IPS DF 6.9 (cell line): ENCODE measurements around the gene KAT7.
A peak's percentile ranks its signal among the peaks of the same experiment; 100 is the strongest.

Source experiments
- DNase-seq: peaks from one replicate; pipeline ENCODE4 v3.0.0-alpha.2; 2013; ENCODE audit warnings: low read depth, low spot score
- H3K27ac ChIP-seq: one replicate; pipeline ENCODE4 v1.5.1; 2013; ENCODE audit warnings: low read length, control low read depth
- H3K27me3 ChIP-seq: 2 replicates; pipeline ENCODE4 v1.6.1; 2013; ENCODE audit warnings: mild to moderate bottlenecking, low read length; ENCODE audit not compliant: control insufficient read depth, insufficient read depth
- H3K36me3 ChIP-seq: 2 replicates; pipeline ENCODE4 v1.6.1; 2013; ENCODE audit warnings: low read length; ENCODE audit not compliant: control insufficient read depth, insufficient read depth
- H3K4me1 ChIP-seq: 2 replicates; pipeline ENCODE4 v1.6.1; 2013; ENCODE audit warnings: low read length; ENCODE audit not compliant: control insufficient read depth, insufficient read depth
- H3K4me3 ChIP-seq: 2 replicates; pipeline ENCODE4 v1.5.1; 2013; ENCODE audit warnings: mild to moderate bottlenecking, low read length
- H3K9me3 ChIP-seq: 2 replicates; pipeline ENCODE4 v1.6.1; 2013; ENCODE audit warnings: low read length, inconsistent platforms; ENCODE audit not compliant: control insufficient read depth, insufficient read depth
- WGBS: extraction: QIAGEN DNeasy Blood & Tissue Kit; methylation state at CpG from one replicate; pipeline ENCODE4 v1.1.7; 2013; ENCODE audit warnings: mixed read lengths, missing lambda C conversion rate; ENCODE audit not compliant: insufficient read length, insufficient coverage; 5-methylcytosine and 5-hydroxymethylcytosine counted together

Gene KAT7

DNA sequence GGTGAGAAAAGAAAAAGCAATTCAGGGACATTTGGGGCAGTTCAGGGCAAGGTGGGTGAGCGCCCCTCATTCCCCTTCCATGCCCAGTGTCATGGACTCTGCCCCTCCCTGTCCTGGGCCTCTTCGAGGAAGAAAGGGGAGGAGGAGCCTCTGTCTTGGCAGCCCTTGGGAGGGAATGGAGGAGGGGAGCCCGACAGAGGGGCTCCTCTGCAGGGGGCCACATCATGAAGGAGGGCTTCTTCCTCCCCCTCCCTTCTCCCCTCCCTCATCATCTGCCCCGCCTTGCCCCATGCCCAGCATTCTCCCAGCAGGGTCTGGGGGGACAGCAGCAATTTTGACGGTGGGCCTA is 92.5 kb downstream of the KAT7 start:
- H3K4me3 ChIP-seq: peak overlapping the region; percentile 9; the same call in 1 of the 2 replicates
- H3K27me3 ChIP-seq: no peaks in the 10 kb centered on the region
- no peak for DNase-seq
- no peak overlapping the region for H3K27ac ChIP-seq
- no peaks in the 10 kb centered on the region for H3K36me3 ChIP-seq
- WGBS: no CpG with 5 or more reads among the region's 5 CpGs
- H3K9me3 ChIP-seq: no peaks in the 10 kb centered on the region
- H3K4me1 ChIP-seq: peaks cover 3% of the 10 kb centered on the region; the same call in 1 of the 2 replicates

- no peak overlapping the region for H3K4me3 ChIP-seq
- no CpG with 5 or more reads among the region's 7 CpGs for WGBS
- peaks cover 8% of the 10 kb centered on the region for H3K4me1 ChIP-seq
- no peaks in the 10 kb centered on the region for H3K36me3 ChIP-seq
- no peaks in the 10 kb centered on the region for H3K9me3 ChIP-seq
- no peak overlapping the region for H3K27ac ChIP-seq
- DNase-seq: no peak
- no peaks in the 10 kb centered on the region for H3K27me3 ChIP-seq
Observed at GRCh38 chr17:49882434-49882833, 94.0 kb downstream of the KAT7 start.
